ENCODE data around the gene EXO1.

DNA sequence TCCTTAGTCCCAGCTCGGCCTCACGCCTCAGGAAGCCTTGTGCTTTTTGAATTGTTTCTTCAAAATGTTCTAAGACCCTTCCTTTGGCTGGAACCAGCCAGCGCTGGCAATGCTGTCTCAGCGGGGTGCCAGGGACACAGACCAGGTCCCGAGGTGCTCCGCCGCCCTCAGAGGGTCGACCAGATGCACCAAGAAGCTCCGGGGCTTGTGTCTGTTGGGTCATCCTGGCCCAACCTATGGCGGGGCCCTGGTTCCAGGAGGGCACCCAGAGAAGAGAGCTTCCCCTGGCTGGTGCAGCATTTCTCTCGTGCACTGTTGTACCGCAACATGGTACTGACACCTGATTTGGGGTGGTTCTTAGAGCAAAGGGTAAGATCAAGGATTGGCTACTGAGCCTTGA lies 69.5 kb downstream of the EXO1 start:
- TF ChIP-seq, protein P1, sequence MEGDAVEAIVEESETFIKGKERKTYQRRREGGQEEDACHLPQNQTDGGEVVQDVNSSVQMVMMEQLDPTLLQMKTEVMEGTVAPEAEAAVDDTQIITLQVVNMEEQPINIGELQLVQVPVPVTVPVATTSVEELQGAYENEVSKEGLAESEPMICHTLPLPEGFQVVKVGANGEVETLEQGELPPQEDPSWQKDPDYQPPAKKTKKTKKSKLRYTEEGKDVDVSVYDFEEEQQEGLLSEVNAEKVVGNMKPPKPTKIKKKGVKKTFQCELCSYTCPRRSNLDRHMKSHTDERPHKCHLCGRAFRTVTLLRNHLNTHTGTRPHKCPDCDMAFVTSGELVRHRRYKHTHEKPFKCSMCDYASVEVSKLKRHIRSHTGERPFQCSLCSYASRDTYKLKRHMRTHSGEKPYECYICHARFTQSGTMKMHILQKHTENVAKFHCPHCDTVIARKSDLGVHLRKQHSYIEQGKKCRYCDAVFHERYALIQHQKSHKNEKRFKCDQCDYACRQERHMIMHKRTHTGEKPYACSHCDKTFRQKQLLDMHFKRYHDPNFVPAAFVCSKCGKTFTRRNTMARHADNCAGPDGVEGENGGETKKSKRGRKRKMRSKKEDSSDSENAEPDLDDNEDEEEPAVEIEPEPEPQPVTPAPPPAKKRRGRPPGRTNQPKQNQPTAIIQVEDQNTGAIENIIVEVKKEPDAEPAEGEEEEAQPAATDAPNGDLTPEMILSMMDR (IDR thresholded peaks at IDR 0.05): no peak
- no peak for TF ChIP-seq POLR2A (IDR thresholded peaks at IDR 0.05)
